NCI-H2081 treated with DMSO at 0.1 percent for 48 hours (cell line): Measurements from ENCODE around the gene TMEM163.
"Not testable (repeated sequence)": the region's sequence is repeated elsewhere in the genome, so short reads cannot be mapped to it uniquely, and the experiment has no call there.

Experiments
- DNase-seq: peaks from one replicate; lab custom pipeline; 2025; lab: John Stamatoyannopoulos, UW

TMEM163 gene

DNA sequence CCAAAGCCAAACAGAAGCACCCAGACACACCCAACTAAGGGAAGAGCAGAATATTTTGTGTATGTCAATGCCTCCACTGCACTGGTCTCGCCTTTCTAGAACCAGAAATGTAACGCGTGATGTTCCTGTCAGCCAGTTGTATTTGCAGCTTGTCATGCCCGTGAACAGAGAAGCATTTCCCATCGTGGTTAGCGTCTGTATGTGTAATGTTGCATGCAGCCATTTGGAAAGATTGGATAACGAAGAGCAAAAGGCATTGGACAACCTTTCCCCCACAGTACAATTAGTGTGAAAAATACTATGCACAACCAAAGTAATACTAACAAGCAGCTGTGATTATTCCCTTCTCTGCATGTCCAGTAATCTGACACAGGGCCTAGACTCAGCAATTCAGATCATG lies 140.5 kb downstream of the TMEM163 start:
- DNase-seq: no peak

DNA sequence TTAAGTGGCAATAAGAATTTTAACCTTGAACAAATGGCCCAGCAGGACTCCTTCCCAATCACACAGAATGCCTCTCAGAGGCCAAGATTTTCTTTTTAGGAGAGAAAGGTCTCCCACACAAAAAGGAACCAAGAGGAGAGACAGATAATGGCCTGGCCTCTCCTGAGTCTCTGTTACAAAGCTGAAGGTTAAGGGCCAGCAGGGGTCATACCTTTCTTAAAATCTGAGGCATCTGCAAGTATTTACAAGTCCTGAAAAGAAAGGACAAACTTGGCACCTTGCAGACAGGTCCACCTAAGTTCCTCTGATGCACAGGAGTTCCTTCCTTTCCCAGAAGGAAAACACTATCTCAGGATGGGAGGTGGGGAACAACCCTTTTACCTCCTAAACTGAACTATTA lies 142.3 kb downstream of the TMEM163 start:
- DNase-seq: no peak

DNA sequence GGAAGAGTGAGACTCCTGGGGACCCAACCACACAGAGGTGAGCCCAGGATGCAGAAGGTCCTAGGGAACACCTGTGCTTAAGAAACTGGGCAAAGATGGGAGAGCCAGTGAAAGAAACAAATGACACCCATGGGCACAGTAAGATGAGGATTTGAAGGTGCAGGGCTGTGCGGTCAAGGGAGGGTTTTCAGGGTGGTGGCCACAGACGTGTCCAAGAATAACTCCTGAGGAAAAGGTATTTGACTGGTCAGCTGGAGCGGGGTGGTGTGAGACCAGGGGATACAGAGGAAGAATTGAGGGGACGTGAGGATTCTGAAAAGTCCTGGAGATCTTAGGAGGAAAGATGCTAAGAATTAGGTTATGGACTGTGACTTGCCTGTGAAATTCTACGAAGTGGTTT lies 142.9 kb downstream of the TMEM163 start:
- no peak for DNase-seq

DNA sequence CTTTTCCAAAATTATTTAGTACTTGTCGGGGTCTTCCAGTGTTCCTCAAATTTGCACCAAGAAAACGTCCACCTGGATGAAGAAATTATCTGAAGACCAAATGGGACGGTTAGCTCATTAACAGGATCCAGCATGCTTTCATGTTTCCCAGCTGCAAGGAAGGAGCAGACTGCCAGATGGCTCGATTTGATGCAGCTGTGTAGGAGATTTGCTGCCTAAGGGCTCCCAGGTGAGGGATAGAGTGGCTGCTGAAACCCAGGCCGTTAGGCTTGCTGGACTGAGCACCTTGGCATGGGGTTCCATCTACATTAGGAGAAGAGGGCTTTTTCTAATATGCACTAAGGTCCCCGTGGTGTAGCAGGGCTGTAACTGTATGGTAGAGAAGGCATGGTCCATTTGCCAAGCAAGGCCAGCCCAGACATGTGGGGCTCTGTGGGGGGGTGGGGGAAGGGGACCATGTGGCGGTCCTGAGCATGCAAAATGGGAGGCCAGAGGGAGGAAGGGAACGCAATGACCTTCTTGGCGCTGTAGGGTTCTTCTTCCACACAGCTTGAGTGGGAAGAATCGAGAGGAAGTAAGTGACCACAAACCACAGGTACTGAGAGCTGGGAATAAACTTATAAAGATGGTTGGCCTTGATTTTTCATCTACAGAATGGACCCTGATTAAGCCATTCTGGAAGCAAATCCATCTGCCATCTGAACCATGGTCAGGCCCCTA lies 144.0 kb downstream of the TMEM163 start:
- no peak for DNase-seq

DNA sequence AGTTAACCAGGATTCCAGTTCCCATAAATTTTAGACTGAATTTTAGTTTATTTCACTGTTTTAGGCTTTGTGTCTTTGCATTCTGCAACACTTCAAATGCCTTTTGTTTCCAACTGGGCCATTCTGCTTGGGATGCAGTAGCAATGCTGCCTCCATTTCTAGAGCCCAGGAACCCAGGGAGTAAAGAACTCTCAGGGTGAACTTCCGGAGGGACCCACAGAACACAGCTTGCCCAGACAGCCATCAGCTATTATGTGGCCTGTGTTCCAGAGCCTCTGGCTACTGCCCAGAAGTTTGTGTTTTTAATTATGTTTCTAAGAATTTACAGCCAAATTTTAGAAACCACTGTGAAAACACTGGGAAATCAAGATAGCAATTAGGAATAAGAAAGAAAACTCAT lies 145.1 kb downstream of the TMEM163 start:
- no peak for DNase-seq

DNA sequence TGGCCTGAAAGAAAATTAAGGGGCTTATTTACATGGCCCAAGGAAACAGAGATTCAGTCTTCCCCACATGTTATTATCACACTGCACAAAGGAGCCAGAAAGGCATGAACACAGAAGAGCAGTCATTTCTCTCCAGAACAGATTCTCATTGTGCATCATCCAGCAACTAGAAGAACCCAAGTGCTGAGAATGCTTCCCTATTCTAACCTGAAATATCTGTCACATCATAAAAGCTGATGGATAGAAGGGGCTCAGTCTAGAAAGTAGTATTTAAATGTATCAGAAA lies 145.8 kb downstream of the TMEM163 start:
- DNase-seq: no peak

DNA sequence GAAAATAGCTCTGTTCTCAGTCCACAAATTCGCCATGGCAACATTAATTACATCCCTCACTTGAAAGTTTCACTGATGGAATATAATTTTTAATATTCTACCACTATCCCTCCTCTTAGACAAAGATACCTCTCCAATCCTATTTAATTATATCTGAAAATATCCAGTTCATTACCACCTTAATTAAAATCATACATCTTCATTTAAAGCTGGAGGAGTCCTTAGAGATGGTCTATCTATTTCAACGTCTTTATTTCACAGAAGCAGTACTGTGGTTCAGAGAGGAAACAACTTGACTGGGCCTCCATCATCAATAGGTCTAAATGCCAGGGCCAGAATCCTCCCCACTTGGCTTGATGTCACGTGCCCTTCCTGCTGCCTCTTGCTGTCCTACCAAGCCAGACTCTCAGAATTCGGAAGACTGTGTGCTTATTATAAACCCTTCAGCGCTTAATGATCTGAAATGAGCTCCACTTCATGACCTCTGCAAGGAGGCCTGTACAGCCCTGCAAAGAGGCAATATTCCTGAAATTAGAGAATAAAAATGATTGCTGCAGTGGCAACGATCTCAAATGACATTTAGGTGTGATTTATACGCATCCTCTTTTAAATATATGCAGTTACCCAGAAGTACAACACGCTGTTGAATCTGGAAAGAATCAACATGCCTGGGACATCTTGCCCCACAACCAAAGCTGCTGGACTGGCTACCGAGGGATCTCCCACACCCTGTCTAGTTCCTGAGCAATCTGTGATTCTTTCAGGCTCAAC lies 146.3 kb downstream of the TMEM163 start:
- DNase-seq: no peak

DNA sequence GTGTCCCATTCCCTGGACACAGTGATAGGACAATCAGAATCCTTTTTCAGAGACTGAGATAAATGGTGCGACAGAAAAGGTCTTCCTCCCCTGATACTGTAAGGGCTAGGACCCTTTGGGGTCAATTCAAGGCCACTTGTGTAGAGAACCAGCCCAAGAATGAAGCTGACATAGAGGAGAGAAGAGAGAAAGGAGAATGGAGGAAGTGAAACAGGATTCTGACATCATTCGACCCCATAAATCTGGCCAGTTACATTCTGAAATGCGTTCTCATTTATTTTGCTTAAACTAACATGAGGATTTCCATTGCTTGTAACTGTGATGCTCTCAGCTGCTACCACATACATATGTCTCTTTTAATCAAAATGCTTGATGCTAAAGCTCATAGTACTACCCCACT lies 148.1 kb downstream of the TMEM163 start:
- no peak for DNase-seq

DNA sequence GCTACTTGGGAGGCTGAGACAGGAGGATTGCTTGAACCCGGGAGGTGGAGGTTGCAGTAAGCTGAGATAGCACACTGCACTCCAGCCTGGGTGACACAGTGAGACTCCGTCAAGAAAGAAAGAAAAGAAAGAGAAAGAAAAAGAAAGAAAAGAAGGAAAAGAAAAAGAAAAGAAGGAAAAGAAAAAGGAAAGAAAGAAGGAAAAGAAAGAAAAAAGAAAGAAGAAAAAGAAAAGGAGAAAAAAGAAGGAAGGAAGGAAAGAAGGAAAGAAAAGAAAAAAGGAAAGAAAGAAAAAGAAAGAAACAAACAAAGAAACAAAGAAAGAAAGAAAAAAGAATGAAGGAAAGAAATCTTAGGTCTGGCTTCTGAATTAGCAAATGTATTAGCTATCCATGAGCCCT lies 150.4 kb downstream of the TMEM163 start:
- no peak for DNase-seq

DNA sequence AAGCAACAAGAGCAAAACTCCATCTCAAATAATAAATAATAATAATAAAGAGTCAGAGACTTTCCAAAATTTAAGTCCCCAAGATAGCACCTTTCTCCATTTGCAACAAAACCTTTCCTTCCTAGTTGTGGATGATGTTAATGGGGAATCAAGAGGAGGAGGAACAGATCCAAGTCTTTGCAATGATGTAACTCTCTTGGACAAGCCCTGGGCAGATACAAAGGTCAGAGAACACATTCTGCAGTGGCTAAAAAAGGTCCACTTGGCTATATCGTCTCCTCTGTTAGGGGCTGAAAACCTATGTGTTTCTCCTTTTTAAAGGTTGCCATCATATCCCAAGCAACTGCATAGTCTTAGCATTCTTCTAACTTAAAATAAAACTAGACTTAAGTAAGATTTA lies 151.1 kb downstream of the TMEM163 start:
- no peak for DNase-seq

DNA sequence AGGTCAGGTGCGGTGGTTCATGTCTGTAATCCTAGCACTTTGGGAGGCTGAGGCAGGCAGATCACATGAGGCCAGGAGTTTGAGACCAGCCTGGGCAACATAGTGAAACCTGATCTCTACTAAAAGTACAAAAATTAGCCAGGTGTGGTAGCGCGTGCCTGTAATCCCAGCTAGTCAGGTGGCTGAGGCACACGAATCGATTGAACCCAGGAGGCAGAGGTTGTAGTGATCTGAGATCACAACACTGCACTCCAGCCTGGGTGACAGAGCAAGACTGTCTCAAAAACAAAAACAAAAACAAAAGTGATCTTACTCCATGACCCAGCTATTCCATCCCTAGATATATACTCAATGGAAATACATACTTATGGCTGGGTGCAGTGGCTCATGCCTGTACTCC lies 153.8 kb downstream of the TMEM163 start:
- DNase-seq: not testable (repeated sequence)

DNA sequence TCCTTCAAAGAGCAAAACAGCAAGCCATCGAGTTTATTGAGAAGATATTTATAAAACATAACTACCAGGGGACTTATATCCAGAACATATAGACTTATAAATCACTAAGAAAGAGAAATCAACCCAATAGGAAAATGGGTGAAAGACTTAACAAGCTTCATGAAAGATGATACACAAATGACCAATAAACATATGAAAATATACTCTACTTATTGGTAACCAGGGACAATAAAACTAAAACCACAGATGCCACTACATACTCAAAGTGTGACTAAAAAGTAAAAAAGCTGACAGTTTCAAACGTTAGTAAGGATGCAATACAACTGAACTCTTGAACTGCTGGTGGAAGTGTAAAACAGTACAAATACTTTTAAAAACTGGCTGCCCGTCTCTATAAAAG lies 154.3 kb downstream of the TMEM163 start:
- no peak for DNase-seq

DNA sequence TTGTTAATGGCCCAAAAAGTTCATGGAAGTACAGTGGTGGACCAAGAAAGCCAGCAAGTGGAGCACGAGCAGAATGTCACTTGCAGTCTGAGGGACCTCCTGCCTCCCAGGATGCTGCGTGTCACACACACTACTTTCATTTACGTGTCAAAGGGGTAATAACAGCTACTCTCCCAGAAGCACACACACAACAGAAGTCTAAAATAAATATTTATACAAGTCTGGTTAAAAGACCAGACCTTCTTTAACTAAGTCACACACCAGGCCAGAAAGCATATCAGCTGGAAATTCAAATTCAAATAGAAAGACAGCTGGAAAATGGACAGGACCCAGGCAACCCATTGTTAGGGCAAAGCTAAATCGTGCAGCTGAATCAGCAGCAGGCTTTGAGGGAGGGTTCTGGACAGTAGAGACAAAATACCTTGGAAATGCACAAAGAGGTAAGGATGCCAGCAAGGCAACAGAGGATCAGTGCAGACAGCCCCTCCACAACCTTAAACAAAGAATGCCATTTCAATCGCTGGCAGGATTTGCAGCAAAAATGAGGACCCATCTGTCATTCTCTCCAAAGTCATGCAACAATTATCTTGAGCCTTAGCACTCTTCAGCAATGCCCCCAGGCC lies 160.5 kb downstream of the TMEM163 start:
- DNase-seq: peak; percentile 96

DNA sequence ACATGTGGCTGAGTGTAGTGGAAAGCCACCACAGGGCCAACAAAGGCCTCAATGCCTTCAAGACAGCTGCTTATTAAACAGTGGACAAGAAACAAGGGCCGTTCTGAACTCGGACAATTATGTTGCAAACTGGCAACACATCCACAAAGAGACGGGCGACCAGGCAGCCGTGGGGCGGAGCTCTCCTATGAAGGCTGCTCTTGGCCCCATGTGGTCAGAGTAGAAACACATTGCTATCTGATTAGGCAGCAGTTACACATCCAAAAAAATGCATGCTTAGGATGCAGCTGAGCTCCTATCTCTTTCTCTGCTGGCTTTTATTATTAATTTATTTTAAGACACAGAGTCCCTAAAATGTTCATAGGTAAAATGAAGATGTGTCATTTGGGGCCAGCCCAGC lies 163.4 kb downstream of the TMEM163 start:
- DNase-seq: no peak

DNA sequence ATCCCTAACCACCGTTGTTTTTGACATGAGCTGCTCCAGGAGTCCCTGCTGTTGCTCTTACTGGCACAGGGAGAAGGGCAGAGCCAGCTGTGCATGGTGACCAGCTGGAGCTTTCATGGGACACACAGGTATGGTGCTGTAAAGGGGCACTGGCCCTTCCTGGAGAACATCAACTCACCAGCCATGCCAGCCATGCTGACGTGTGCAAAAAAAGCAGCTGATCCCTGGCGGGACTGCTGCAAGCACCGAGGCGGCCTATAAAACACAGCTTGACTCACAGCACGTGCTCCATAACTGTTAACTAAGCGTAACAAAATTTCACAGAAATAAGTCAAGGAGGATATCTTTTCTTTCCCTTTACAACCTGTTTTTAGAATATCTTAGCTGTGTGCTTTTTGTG lies 165.1 kb downstream of the TMEM163 start:
- no peak for DNase-seq

DNA sequence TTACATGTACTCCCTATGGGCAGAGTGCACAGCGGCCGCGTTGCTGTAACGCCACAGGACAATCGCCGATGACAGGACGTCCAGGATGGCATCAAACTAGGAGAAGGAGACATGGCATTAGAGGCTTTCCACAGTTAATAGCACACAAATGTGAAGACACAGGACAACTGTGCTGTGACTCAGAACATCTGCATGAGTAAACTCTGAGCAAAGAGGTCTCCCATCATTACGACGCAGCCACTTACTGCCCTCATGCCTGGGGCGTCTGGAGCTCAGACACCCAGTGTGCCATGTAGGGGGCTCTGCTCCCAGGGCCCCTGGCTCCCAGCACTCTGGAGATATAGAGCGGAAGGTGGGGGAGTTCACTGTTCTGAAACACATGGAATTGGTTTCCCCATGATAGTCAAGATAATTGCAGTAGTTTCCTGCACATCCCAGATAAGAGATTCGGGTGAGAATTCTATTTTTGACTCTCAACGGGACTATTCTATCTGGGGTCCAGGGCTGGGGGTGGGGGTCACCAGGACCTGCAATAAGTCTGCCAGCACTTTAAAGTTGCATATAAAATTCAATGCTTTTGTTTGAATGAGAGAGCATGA lies 168.1 kb downstream of the TMEM163 start:
- DNase-seq: no peak

DNA sequence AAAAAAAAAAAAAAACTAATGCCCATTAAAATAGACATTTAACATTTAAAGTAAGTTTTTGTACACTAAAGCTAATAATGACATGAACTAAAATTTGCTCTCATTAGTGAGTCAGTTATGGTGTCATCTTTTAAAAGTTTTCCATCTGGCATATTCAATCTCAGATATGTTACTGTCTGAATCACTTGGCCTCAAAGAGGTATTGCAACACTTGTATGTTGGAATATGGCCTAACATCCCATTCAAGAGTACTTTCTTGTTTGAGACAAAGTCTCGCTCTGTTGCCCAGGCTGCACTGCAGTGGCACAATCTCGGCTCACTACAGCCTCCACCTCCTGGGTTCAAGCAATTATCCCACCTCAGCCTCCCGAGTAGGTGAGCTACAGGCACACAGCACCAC lies 169.7 kb downstream of the TMEM163 start:
- DNase-seq: no peak

DNA sequence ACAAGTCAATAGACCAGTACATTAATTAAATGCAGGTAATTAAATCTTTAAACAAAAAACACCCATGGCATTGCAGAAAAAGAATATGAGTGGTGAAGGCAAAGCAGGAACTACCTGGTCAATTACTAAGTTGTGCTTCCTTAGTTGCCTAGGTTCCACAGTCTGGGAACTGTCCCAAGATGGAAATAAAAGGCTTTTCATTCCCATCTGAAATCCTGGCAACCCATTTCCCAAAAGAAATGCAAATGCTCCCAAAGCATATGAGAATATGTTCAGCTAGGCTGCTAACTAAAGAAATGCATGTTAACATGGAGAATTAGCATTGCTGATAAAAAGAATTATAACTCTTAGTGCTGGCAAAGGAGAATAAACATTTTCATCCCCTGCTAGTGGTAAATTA lies 177.8 kb downstream of the TMEM163 start:
- no peak for DNase-seq

DNA sequence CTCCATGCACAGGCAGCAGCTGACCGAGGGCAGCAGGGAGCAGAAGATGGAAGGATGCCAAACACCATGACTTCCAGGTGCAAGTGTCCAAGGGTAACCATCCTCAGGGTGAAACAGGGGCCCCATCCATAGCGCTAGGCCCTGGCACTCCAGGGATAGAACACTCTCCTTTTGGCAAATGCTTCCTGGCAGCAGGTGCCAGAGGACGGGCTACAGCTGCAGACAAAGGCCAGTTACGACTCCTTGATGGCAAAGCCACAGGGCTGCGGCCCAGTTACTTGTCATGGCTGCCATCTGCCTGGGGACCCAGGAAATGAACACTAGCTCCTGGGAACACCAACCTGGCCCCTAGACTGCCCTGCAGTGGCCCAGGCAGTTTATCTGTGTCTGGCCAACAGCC lies 178.8 kb downstream of the TMEM163 start:
- peak; percentile 50 for DNase-seq

DNA sequence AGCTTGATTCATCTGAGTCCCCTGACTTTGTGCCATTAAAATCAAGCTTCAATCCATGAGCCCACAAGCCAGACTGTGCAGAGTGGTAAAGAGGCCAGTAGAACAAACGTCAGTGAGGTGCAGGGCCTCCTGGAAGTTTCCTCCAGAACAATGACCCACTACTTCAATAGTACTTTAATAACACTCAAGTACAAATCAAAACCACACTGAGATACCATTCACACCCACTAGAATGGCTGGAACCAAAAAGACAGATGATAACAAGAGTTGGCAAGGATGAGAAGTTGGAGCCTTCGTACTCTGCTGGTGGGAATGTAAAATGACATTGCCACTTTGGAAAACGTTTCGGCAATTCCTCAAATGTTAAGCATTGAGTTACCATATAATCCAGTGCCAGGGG lies 181.1 kb downstream of the TMEM163 start:
- no peak for DNase-seq

DNA sequence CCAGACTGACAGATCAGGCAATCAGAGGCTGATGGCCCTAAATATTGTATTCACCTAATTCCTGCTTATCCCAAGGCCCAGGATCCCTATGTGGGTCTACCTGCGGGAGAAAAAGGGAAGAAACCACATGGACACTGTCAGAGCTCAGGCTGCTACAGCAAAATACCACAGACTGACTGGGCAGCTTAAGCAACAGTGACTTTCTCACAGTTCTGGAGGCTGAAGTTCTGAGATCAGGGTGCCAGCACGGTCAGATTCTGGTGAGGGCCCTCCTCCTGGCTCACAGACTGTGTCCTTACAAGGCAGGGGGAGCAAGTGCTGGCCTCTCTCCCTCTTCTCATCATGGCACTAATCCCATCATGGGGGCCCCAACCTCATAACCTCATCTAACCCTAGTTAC lies 181.7 kb downstream of the TMEM163 start:
- no peak for DNase-seq

DNA sequence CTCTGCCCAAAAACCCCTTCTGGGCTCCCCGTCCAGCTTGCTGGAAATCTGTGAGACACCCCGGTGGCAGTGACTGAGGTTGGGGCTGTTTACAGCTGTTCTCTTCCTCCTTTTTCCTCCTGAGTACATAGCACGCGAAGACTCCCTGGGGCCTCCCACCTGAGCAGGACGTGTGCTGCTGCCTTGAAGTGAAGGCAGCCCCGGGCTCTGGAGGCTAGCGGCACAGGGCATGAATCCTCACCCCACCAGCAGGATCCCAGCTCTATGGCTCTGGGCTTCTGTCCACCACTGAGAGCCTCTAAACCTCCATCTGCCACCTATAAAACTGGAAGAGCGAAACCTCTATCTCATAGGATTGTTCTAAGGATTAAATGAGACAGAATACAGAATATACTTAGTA lies 182.5 kb downstream of the TMEM163 start:
- no peak for DNase-seq

DNA sequence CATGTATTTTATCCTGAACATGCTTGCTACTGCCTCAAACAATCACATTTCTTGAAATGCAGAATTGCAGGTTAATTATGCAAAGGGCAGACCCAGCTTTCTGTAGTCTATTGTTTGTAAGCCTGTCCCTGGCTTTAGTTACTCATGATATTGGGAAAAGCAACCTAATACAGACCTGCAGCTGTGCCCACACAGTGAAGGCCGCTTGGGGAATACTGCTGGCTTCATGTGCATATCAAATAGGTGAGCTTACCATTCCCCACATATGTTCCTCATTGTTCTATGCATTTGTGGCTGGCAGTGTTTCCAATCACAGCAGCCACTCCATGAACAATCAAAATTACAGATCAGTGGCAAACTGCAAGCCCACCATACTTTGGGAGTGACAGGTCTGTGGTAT lies 186.3 kb downstream of the TMEM163 start:
- DNase-seq: no peak
